CD4-positive, alpha-beta memory T cell (primary cell): Measurements from ENCODE around the gene PI4KB. TPM values are rescaled to one million over a fixed set of nuclear protein-coding genes. Genes with fewer than 3 reads are reported as not detected.

Experiments used
- CTCF ChIA-PET: fragments of 350-600 bp; sonication (Branson Sonifier 250); formaldehyde crosslinking; loops from one replicate; lab custom pipeline; 2021; ENCODE audit warnings: inconsistent platforms; ENCODE audit not compliant: partially characterized antibody; lab: Charles Lee
- POLR2A ChIA-PET: fragments of 350-600 bp; sonication (Branson Sonifier 250); formaldehyde crosslinking; loops from one replicate; lab custom pipeline; 2021; ENCODE audit not compliant: partially characterized antibody; lab: Charles Lee
- DNase-seq, 5 donors: peaks; one replicate each; pipeline versions ENCODE4 v3.0.0 to v3.0.0-alpha.2; 2020 to 2022; ENCODE audit warnings: mixed read lengths in 1 of 5
- H3K27ac ChIP-seq: one replicate; pipeline ENCODE4 v1.7.0; 2013; ENCODE audit warnings: low read depth, low read length
- H3K27me3 ChIP-seq: 2 replicates; pipeline ENCODE4 v1.7.0; 2013; ENCODE audit warnings: mild to moderate bottlenecking, low read length, moderate library complexity; ENCODE audit not compliant: insufficient read depth
- H3K36me3 ChIP-seq: 2 replicates; pipeline ENCODE4 v1.7.0; 2013; ENCODE audit warnings: mild to moderate bottlenecking, low read length, moderate library complexity; ENCODE audit not compliant: insufficient read depth
- H3K4me1 ChIP-seq: 2 replicates; pipeline ENCODE4 v1.7.0; 2013; ENCODE audit warnings: mild to moderate bottlenecking, low read length, moderate library complexity; ENCODE audit not compliant: insufficient read depth
- H3K4me3 ChIP-seq, 2 donors: one replicate each; pipeline ENCODE4 v1.7.0; 2013; ENCODE audit warnings: low read length in 2 of 2, mild to moderate bottlenecking in 1 of 2
- H3K9me3 ChIP-seq, 2 donors: one replicate each; pipeline ENCODE4 v1.7.0; 2013; ENCODE audit warnings: low read length in 2 of 2, control low read depth in 1 of 2; ENCODE audit not compliant: control insufficient read depth in 1 of 2
- H3K27ac Mint-ChIP-seq, 7 donors: one replicate each; pipeline ENCODE4 v1.8.0; 2020 to 2021; ENCODE audit warnings: mixed read lengths in 7 of 7, mild to moderate bottlenecking in 6 of 7, inconsistent platforms in 3 of 7, moderate library complexity in 3 of 7
- H3K27me3 Mint-ChIP-seq, 2 donors: one replicate each; pipeline ENCODE4 v1.8.0; 2020 to 2021; ENCODE audit warnings: mixed read lengths in 2 of 2
- H3K36me3 Mint-ChIP-seq, 2 donors: one replicate each; pipeline ENCODE4 v1.8.0; 2020 to 2021; ENCODE audit warnings: mixed read lengths in 2 of 2, inconsistent platforms in 1 of 2, mild to moderate bottlenecking in 1 of 2
- H3K4me1 Mint-ChIP-seq, 4 donors: one replicate each; pipeline ENCODE4 v1.8.0; 2020 to 2021; ENCODE audit warnings: mixed read lengths in 4 of 4, mild to moderate bottlenecking in 1 of 4
- H3K4me3 Mint-ChIP-seq, 8 donors: one replicate each; pipeline ENCODE4 v1.8.0; 2020 to 2021; ENCODE audit warnings: mixed read lengths in 8 of 8, mild to moderate bottlenecking in 7 of 8, moderate library complexity in 6 of 8, inconsistent platforms in 3 of 8
- H3K9me3 Mint-ChIP-seq, 8 donors: one replicate each; pipeline ENCODE4 v1.8.0; 2020 to 2021; ENCODE audit warnings: mixed read lengths in 8 of 8, mild to moderate bottlenecking in 5 of 8, inconsistent platforms in 3 of 8, moderate library complexity in 1 of 8
- intact Hi-C: fragments of 100-400 bp; cut with micrococcal nuclease; formaldehyde crosslinking; loops from one replicate; pipeline ENCODE4 v1.15.1; 2023
- polyA plus RNA-seq, 2 donors: library from polyadenylated mRNA; unstranded; fragments of 300-500 nt; fragmentation: Illumina TruSeq; gene quantifications; one replicate each; pipeline ENCODE4 v1.2.3, GENCODE V29; 2021
- total RNA-seq, 2 experiments: library from RNA; stranded (reverse); gene quantifications; one replicate each; pipeline ENCODE4 v1.2.3, GENCODE V29; 2021

Gene PI4KB
- total and polyA plus RNA-seq, 4 experiments from 2014 or later = 56.6 to 97.4 (median 78.0) TPM

DNA sequence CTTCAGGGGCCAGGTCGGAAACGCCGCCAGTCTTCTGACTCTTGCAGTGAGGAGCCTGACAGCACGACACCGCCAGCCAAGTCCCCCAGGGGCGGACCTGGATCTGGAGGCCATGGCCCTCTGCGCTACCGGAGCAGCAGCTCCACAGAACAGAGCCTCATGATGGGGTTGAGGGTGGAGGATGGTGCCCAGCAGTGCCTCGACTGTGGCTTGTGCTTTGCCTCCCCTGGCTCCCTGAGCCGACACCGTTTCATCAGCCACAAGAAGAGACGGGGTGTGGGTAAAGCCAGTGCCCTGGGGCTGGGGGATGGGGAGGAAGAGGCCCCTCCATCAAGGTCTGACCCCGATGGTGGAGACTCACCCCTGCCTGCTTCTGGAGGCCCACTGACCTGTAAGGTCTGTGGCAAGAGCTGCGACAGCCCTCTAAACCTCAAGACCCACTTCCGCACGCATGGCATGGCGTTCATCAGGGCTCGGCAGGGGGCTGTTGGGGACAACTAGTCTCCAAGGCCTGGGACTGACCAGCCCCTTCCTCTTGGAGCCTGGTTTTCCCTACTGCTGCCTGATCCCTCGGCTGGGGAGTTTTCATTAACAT lies 36.4 kb downstream of the PI4KB start:
- Histone ChIP-seq H3K4me1 (no peaks in the 10 kb centered on the region), H3K27me3 (no peaks in the 10 kb centered on the region), H3K4me3 (no peak overlapping the region), H3K27ac (no peak overlapping the region), H3K36me3 (peaks cover 86% of the 10 kb centered on the region), H3K9me3 (no peaks in the 10 kb centered on the region)
- Mint-ChIP-seq H3K4me3 (no peak overlapping the region), H3K27ac (peak overlapping the region in 2 of 7 donors; percentile 6 to 70), H3K4me1 (peaks cover 2 to 15% (median 11%) of the 10 kb centered on the region in 4 donors), H3K9me3 (peaks cover 0 to 2% (median 0%) of the 10 kb centered on the region in 8 donors), H3K36me3 (peaks cover 43 to 82% of the 10 kb centered on the region in 2 donors), H3K27me3 (no peaks in the 10 kb centered on the region)
- ChIA-PET CTCF (no interaction called here), POLR2A (no interaction called here)
- intact Hi-C loops = no loop called here
- DNase-seq = no peak

DNA sequence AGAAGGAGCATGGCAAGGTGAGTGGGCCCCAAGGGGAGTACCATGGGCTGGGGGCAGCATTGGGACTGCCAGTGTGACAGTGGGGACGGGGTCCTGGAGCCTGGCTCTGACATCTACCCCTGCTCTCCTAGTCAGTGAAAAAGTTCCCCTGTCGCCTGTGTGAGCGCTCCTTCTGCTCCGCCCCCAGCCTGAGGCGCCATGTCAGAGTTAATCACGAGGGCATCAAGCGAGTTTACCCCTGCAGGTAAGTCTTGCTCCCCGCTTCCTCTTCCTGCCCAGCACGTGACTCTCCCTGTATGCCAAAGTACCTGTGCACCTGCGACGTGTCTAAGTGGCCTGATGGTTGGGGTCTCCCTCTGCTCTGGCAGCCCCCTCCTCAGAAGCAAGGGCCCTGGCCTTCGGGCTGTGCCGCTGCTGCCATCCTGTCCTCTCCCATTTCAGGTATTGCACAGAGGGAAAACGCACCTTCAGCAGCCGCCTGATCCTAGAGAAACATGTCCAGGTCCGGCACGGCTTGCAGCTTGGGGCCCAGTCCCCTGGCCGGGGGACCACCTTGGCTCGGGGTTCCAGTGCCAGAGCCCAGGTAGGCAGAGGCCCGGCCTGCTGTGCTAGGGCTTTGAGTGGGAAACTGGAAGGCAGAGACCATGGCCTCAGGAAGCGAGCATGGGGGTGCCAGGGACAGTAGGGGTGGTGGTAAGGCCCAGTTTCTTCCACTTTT lies 37.1 kb downstream of the PI4KB start:
- H3K4me1 Mint-ChIP-seq = peaks cover 2 to 17% (median 13%) of the 10 kb centered on the region in 4 donors
- CTCF ChIA-PET = interaction anchor here (1.6 kb wide), 1 partner anchor 11 kb away, joined by 5 read pairs; no protein-coding TSS in a partner anchor
- no peak for DNase-seq
- H3K36me3 Mint-ChIP-seq = peaks cover 42 to 79% of the 10 kb centered on the region in 2 donors
- no peaks in the 10 kb centered on the region for H3K27me3 Mint-ChIP-seq
- peaks cover 80% of the 10 kb centered on the region for H3K36me3 ChIP-seq
- H3K27ac ChIP-seq = no peak overlapping the region
- peaks cover 0 to 2% (median 0%) of the 10 kb centered on the region in 8 donors for H3K9me3 Mint-ChIP-seq
- H3K9me3 ChIP-seq = no peaks in the 10 kb centered on the region
- no peaks in the 10 kb centered on the region for H3K4me1 ChIP-seq
- H3K4me3 Mint-ChIP-seq = no peak overlapping the region
- POLR2A ChIA-PET = no interaction called here
- H3K27me3 ChIP-seq = no peaks in the 10 kb centered on the region
- intact Hi-C loops = no loop called here
- H3K4me3 ChIP-seq = no peak overlapping the region
- peak overlapping the region in 2 of 7 donors; percentile 6 to 85 for H3K27ac Mint-ChIP-seq

DNA sequence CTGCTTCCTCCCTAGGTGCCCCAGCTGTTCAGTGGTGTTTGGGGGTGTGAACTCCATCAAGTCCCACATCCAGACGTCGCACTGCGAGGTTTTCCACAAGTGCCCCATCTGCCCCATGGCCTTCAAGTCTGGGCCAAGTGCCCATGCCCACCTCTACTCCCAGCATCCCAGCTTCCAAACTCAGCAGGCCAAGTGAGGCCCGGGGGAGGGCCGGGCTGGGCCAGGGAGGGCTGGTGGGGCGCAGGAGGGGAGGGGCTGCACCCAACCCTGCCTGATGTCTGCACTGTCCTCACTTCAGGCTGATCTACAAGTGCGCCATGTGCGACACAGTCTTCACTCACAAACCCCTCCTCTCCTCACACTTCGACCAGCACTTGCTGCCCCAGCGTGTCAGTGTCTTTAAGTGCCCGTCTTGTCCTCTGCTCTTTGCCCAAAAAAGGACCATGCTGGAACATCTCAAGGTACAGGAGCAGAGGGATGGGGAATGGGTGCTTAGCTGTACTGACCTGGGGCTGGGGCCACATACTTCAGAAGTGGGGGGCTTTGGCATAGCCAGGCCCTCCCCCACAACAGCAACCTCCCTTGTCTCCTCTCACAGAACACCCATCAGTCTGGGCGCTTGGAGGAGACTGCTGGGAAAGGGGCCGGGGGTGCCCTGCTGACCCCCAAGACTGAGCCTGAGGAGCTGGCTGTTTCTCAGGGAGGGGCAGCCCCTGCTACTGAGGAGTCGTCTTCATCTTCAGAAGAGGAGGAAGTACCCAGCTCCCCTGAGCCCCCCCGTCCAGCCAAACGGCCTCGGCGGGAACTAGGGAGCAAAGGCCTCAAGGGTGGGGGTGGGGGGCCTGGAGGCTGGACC lies 37.9 kb downstream of the PI4KB start:
- ChIA-PET CTCF (interaction anchor here (1.6 kb wide), 1 partner anchor 12 kb away, joined by 5 read pairs; no protein-coding TSS in a partner anchor), POLR2A (interaction anchor here (0.6 kb wide), 1 partner anchor 8 kb away, joined by 3 read pairs; the partner anchor contains the start of gene ZNF687)
- peaks cover 5 to 25% (median 19%) of the 10 kb centered on the region in 4 donors for H3K4me1 Mint-ChIP-seq
- DNase-seq = no peak
- H3K36me3 Mint-ChIP-seq = peaks cover 36 to 77% of the 10 kb centered on the region in 2 donors
- no peak overlapping the region for H3K4me3 ChIP-seq
- no peak overlapping the region for H3K4me3 Mint-ChIP-seq
- intact Hi-C loops = no loop called here
- peak overlapping the region in 5 of 7 donors; percentile 24 to 79 (median 67) for H3K27ac Mint-ChIP-seq
- peaks cover 76% of the 10 kb centered on the region for H3K36me3 ChIP-seq
- H3K4me1 ChIP-seq = peaks cover 5% of the 10 kb centered on the region
- no peaks in the 10 kb centered on the region for H3K9me3 ChIP-seq
- H3K27me3 Mint-ChIP-seq = no peaks in the 10 kb centered on the region
- H3K27ac ChIP-seq = no peak overlapping the region
- no peaks in the 10 kb centered on the region for H3K27me3 ChIP-seq
- H3K9me3 Mint-ChIP-seq = peaks cover 0 to 2% (median 0%) of the 10 kb centered on the region in 8 donors

DNA sequence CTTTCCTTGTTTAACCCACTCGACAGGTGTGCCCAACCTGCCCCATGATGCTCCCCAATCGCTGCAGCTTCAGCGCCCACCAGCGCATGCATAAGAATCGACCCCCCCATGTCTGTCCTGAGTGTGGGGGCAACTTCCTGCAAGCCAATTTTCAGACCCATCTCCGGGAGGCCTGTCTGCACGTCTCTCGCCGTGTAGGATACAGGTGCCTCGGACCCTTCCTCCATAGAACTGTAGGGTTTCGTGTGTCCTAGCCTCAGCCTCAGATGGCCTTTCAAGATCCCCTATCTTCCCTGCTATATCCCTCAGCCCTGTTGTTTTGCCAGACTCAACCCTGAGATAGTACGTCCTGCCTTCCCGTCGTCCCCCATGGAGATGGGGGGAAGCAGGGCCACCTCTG lies 38.7 kb downstream of the PI4KB start:
- no peaks in the 10 kb centered on the region for H3K27me3 Mint-ChIP-seq
- Histone ChIP-seq H3K36me3 (peaks cover 68% of the 10 kb centered on the region), H3K27ac (no peak overlapping the region), H3K4me1 (peaks cover 13% of the 10 kb centered on the region), H3K9me3 (no peaks in the 10 kb centered on the region), H3K4me3 (no peak overlapping the region), H3K27me3 (no peaks in the 10 kb centered on the region)
- DNase-seq = no peak
- POLR2A ChIA-PET = no interaction called here
- CTCF ChIA-PET = interaction anchor here (1.6 kb wide), 1 partner anchor 12 kb away, joined by 5 read pairs; no protein-coding TSS in a partner anchor
- intact Hi-C loops = no loop called here
- H3K4me3 Mint-ChIP-seq = peak overlapping the region in 1 of 8 donors; percentile 13
- H3K9me3 Mint-ChIP-seq = no peaks in the 10 kb centered on the region
- peak overlapping the region in 4 of 7 donors; percentile 43 to 79 (median 68) for H3K27ac Mint-ChIP-seq
- peaks cover 30 to 74% of the 10 kb centered on the region in 2 donors for H3K36me3 Mint-ChIP-seq
- peaks cover 12 to 33% (median 27%) of the 10 kb centered on the region in 4 donors for H3K4me1 Mint-ChIP-seq

DNA sequence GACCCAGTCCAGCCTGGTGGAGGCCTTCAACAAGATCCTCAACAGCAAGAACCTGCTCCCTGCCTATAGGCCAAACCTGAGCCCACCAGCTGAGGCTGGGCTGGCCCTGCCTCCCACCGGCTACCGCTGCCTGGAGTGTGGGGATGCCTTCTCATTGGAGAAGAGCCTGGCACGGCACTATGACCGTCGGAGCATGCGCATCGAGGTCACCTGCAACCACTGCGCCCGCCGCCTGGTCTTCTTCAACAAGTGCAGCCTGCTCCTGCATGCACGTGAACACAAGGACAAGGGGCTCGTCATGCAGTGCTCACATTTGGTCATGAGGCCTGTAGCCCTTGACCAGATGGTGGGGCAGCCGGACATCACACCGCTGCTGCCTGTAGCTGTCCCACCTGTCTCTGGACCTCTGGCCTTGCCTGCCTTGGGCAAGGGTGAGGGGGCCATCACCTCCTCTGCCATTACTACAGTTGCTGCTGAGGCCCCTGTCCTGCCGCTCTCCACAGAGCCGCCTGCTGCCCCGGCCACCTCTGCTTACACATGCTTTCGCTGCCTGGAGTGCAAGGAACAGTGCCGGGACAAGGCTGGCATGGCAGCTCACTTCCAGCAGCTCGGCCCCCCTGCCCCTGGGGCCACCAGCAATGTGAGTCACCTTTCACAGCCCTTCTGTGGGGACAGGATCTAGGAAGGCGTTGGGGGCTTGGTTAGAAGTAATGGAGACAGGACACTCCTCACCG lies 39.3 kb downstream of the PI4KB start:
- no peak overlapping the region for H3K4me3 Mint-ChIP-seq
- Histone ChIP-seq H3K4me3 (no peak overlapping the region), H3K27me3 (no peaks in the 10 kb centered on the region), H3K36me3 (peaks cover 62% of the 10 kb centered on the region), H3K27ac (no peak overlapping the region), H3K4me1 (peaks cover 19% of the 10 kb centered on the region), H3K9me3 (no peaks in the 10 kb centered on the region)
- no peaks in the 10 kb centered on the region for H3K27me3 Mint-ChIP-seq
- ChIA-PET CTCF (interaction anchor here (1.8 kb wide), 1 partner anchor 13 kb away, joined by 6 read pairs; no protein-coding TSS in a partner anchor), POLR2A (no interaction called here)
- peaks cover 15 to 39% (median 31%) of the 10 kb centered on the region in 4 donors for H3K4me1 Mint-ChIP-seq
- H3K9me3 Mint-ChIP-seq = peaks cover 0 to 1% (median 0%) of the 10 kb centered on the region in 8 donors
- peak overlapping the region in 1 of 7 donors; percentile 70 for H3K27ac Mint-ChIP-seq
- no peak for DNase-seq
- intact Hi-C loops = no loop called here
- peaks cover 29 to 74% of the 10 kb centered on the region in 2 donors for H3K36me3 Mint-ChIP-seq

DNA sequence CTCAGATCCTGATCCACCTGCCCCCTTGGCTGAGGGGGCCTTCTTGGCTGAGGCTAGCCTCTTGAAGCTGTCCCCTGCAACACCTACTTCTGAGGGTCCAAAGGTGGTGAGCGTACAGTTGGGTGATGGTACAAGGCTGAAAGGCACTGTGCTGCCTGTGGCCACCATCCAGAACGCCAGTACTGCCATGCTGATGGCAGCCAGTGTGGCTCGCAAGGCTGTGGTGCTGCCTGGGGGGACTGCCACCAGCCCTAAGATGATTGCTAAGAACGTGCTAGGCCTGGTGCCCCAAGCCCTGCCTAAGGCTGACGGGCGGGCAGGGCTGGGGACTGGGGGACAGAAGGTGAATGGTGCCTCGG lies 39.9 kb downstream of the PI4KB start:
- intact Hi-C loops = no loop called here
- POLR2A ChIA-PET = no interaction called here
- DNase-seq = no peak
- Histone ChIP-seq H3K4me3 (no peak overlapping the region), H3K9me3 (no peaks in the 10 kb centered on the region), H3K27ac (no peak overlapping the region), H3K36me3 (peaks cover 56% of the 10 kb centered on the region), H3K4me1 (peaks cover 20% of the 10 kb centered on the region), H3K27me3 (no peaks in the 10 kb centered on the region)
- CTCF ChIA-PET = interaction anchor here (1.8 kb wide), 1 partner anchor 14 kb away, joined by 6 read pairs; no protein-coding TSS in a partner anchor
- H3K36me3 Mint-ChIP-seq = peaks cover 25 to 68% of the 10 kb centered on the region in 2 donors
- peaks cover 0 to 1% (median 0%) of the 10 kb centered on the region in 8 donors for H3K9me3 Mint-ChIP-seq
- no peak overlapping the region for H3K4me3 Mint-ChIP-seq
- peaks cover 15 to 40% (median 31%) of the 10 kb centered on the region in 4 donors for H3K4me1 Mint-ChIP-seq
- no peaks in the 10 kb centered on the region for H3K27me3 Mint-ChIP-seq
- peak overlapping the region in 1 of 7 donors; percentile 44 for H3K27ac Mint-ChIP-seq
